CD4-positive, alpha-beta T cell (primary cell): ENCODE results near the gene DUSP28. TPM values are rescaled to one million over a fixed set of nuclear protein-coding genes. Genes with fewer than 3 reads are reported as not detected.

ENCODE experiments used
- ATAC-seq: fragments of 200-7000 bp; cut with Tn5 transposase; one replicate; pipeline ENCODE4 v1.10.0; 2022; ENCODE audit warnings: mild to moderate bottlenecking; ENCODE audit not compliant: poor library complexity
- CTCF ChIA-PET: fragments of 350-600 bp; sonication (Branson Sonifier 250); formaldehyde crosslinking; loops from one replicate; lab custom pipeline; 2021; ENCODE audit warnings: antibody characterized with exemption, inconsistent platforms; lab: Charles Lee
- POLR2A ChIA-PET: fragments of 350-600 bp; sonication (Branson Sonifier 250); formaldehyde crosslinking; loops from one replicate; lab custom pipeline; 2021; ENCODE audit warnings: antibody characterized with exemption, inconsistent platforms; lab: Charles Lee
- DNase-seq, 14 experiments: peaks; one replicate each; pipeline ENCODE4 v3.0.0-alpha.2; 2013 to 2020; ENCODE audit warnings: mixed read lengths in 2 of 14
- H3K27ac ChIP-seq, 2 donors: one replicate each; pipeline versions ENCODE4 v1.5.1 to v1.7.0; 2013; ENCODE audit warnings: low read length in 2 of 2, low read depth in 1 of 2, mild to moderate bottlenecking in 1 of 2
- H3K27me3 ChIP-seq, 2 experiments: 1 replicate in 1 of 2; 2 replicates in 1 of 2; pipeline versions ENCODE4 v1.6.1 to v1.7.0; 2013; ENCODE audit warnings: low read length in 2 of 2, control low read depth in 1 of 2, mild to moderate bottlenecking in 1 of 2, moderate library complexity in 1 of 2; ENCODE audit not compliant: insufficient read depth in 2 of 2, control insufficient read depth in 1 of 2
- H3K36me3 ChIP-seq: one replicate; pipeline ENCODE4 v1.6.1; 2013; ENCODE audit warnings: low read length, control low read depth; ENCODE audit not compliant: insufficient read depth
- H3K4me1 ChIP-seq: one replicate; pipeline ENCODE4 v1.6.1; 2013; ENCODE audit warnings: low read length, control low read depth; ENCODE audit not compliant: insufficient read depth
- H3K4me3 ChIP-seq: one replicate; pipeline ENCODE4 v1.5.1; 2013; ENCODE audit warnings: mild to moderate bottlenecking, low read length, moderate library complexity
- H3K9me3 ChIP-seq, 2 experiments: 1 replicate in 1 of 2; 2 replicates in 1 of 2; pipeline versions ENCODE4 v1.6.1 to v1.7.0; 2013; ENCODE audit warnings: low read length in 2 of 2, mild to moderate bottlenecking in 2 of 2, control low read depth in 1 of 2, moderate library complexity in 1 of 2; ENCODE audit not compliant: control insufficient read depth in 1 of 2, insufficient read depth in 1 of 2
- H3K27ac Mint-ChIP-seq: one replicate; pipeline ENCODE4 v1.8.0; 2020; ENCODE audit warnings: mixed read lengths
- H3K27me3 Mint-ChIP-seq: one replicate; pipeline ENCODE4 v1.8.0; 2021; ENCODE audit warnings: mixed read lengths
- H3K36me3 Mint-ChIP-seq: one replicate; pipeline ENCODE4 v1.8.0; 2021; ENCODE audit warnings: low read depth, mixed read lengths
- H3K4me1 Mint-ChIP-seq: one replicate; pipeline ENCODE4 v1.8.0; 2021; ENCODE audit warnings: low read depth, mixed read lengths
- H3K4me3 Mint-ChIP-seq: one replicate; pipeline ENCODE4 v1.8.0; 2020; ENCODE audit warnings: mild to moderate bottlenecking, mixed read lengths
- H3K9me3 Mint-ChIP-seq: one replicate; pipeline ENCODE4 v1.8.0; 2020; ENCODE audit warnings: mixed read lengths
- CTCF ChIP-seq: fragments of 200-600 bp; IDR thresholded peaks from one replicate; pipeline ENCODE4 v1.8.0; 2022; ENCODE audit warnings: antibody characterized with exemption, mild to moderate bottlenecking
- intact Hi-C, 2 experiments: fragments of 100-400 bp; cut with DNase I in 1 of 2; cut with micrococcal nuclease in 1 of 2; formaldehyde crosslinking; loops; one replicate each; pipeline versions ENCODE4 v1.15.1 to v1.9.0; 2023 to 2025; cut with DNase I, micrococcal nuclease
- total RNA-seq, 174 experiments: library from RNA in 2 of 174; stranded (reverse) in 2 of 174; gene quantifications; one replicate each; pipeline ENCODE4 v1.2.3 and lab custom pipeline; 2021 to 2026

DUSP28 gene
- total RNA-seq, 2 experiments from 2014 or later, result 18.3 to 18.9 TPM

GRCh38 chr2:240571314-240571973 is 11.3 kb downstream of the DUSP28 start:
- H3K27ac Mint-ChIP-seq, result peak overlapping the region; percentile 82
- peaks cover 38% of the 10 kb centered on the region for H3K4me1 Mint-ChIP-seq
- ATAC-seq, result no peak
- H3K4me3 ChIP-seq, result no peak overlapping the region
- H3K36me3 Mint-ChIP-seq, result peaks cover 44% of the 10 kb centered on the region
- no peak for TF ChIP-seq CTCF
- DNase-seq, result no peak
- no peaks in the 10 kb centered on the region for H3K9me3 Mint-ChIP-seq
- intact Hi-C loops, result no loop called here
- H3K36me3 ChIP-seq, result peaks cover 51% of the 10 kb centered on the region
- H3K9me3 ChIP-seq, result no peaks in the 10 kb centered on the region
- no peaks in the 10 kb centered on the region for H3K27me3 Mint-ChIP-seq
- no peaks in the 10 kb centered on the region for H3K27me3 ChIP-seq
- peaks cover 64% of the 10 kb centered on the region for H3K4me1 ChIP-seq
- ChIA-PET CTCF (interaction anchor here (2.1 kb wide), 1 partner anchor 9 kb away, joined by 8 read pairs; no protein-coding TSS in a partner anchor), POLR2A (interaction anchor here (1.0 to 2.6 kb wide), 3 partner anchors 11 to 15 kb away, joined by 3 to 11 read pairs (median 4); partner anchors contain the start of genes CAPN10 and DUSP28)
- no peak overlapping the region for H3K27ac ChIP-seq
- H3K4me3 Mint-ChIP-seq, result peak overlapping the region; percentile 74

- no peak overlapping the region for H3K4me3 ChIP-seq
- DNase-seq, result no peak
- no peaks in the 10 kb centered on the region for H3K27me3 ChIP-seq
- peak overlapping the region; percentile 25 for H3K4me3 Mint-ChIP-seq
- ATAC-seq, result no peak
- ChIA-PET CTCF (interaction anchor here (2.1 kb wide), 1 partner anchor 8 kb away, joined by 8 read pairs; no protein-coding TSS in a partner anchor), POLR2A (interaction anchor here (1.0 to 2.6 kb wide), 3 partner anchors 11 to 14 kb away, joined by 4 to 11 read pairs (median 6); partner anchors contain the start of genes CAPN10 and DUSP28)
- H3K27me3 Mint-ChIP-seq, result no peaks in the 10 kb centered on the region
- H3K36me3 ChIP-seq, result peaks cover 60% of the 10 kb centered on the region
- peak overlapping the region; percentile 30 for H3K27ac Mint-ChIP-seq
- H3K36me3 Mint-ChIP-seq, result peaks cover 39% of the 10 kb centered on the region
- peaks cover 29% of the 10 kb centered on the region for H3K4me1 Mint-ChIP-seq
- H3K9me3 Mint-ChIP-seq, result no peaks in the 10 kb centered on the region
- no peak overlapping the region for H3K27ac ChIP-seq
- intact Hi-C loops, result no loop called here
- peaks cover 60% of the 10 kb centered on the region for H3K4me1 ChIP-seq
- no peak for TF ChIP-seq CTCF
- H3K9me3 ChIP-seq, result no peaks in the 10 kb centered on the region
Observed at GRCh38 chr2:240572141-240573031, 12.2 kb downstream of the DUSP28 start.

- H3K36me3 ChIP-seq, result peaks cover 67% of the 10 kb centered on the region
- intact Hi-C loops, result no loop called here
- Mint-ChIP-seq H3K36me3 (peaks cover 37% of the 10 kb centered on the region), H3K27ac (no peak overlapping the region), H3K4me1 (peaks cover 24% of the 10 kb centered on the region), H3K9me3 (no peaks in the 10 kb centered on the region), H3K27me3 (no peaks in the 10 kb centered on the region), H3K4me3 (no peak overlapping the region)
- DNase-seq, result no peak
- H3K27ac ChIP-seq, result no peak overlapping the region
- no peaks in the 10 kb centered on the region for H3K27me3 ChIP-seq
- ChIA-PET CTCF (no interaction called here), POLR2A (interaction anchor here (1.5 to 2.6 kb wide), 2 partner anchors 12 to 13 kb away, joined by 6 to 11 read pairs; partner anchors contain the start of genes CAPN10 and DUSP28)
- H3K4me3 ChIP-seq, result no peak overlapping the region
- ATAC-seq, result no peak
- TF ChIP-seq CTCF, result no peak
- H3K4me1 ChIP-seq, result peaks cover 60% of the 10 kb centered on the region
- H3K9me3 ChIP-seq, result no peaks in the 10 kb centered on the region
Observed at GRCh38 chr2:240573071-240573515, 12.9 kb downstream of the DUSP28 start.
